Measurements from ENCODE around the gene TCF12.

TCF12 gene

DNA sequence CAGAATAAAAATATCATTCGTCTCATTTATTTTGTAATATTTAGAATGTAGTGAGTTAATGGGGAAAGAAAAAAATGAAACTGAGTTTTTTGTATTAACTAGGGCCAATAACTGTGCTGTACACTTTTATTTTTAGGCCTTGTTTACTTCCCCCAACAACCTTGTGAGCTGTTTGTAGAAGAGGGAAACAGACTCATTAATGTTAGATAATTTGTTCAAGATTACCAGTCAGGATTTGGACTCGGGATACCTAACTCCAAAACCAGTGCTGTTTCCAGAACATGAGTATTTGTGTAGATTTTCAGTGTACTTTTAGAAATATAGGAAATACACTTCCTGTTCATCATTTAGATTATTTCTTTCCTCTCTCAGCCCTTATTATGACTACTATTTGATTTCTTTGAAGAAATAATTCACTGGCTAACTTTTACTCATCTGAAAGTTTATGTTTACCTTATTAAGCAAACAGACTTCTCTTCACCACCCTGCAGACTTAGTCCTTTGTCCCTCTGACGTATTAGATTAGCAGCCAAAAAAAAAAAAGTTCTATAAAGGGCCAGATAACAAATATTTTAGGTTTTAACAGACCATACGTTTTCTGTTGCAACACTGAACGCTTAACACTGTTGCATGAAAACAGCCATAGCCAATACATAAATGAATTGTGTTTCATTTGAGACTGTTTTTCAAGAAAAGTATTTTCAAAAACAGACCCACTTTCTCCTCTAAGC lies 265.3 kb downstream of the TCF12 start:
- DNase-seq = no peak

GRCh38 chr15:57184502-57184901 lies 266.1 kb downstream of the TCF12 start:
- no peak for DNase-seq

GRCh38 chr15:57185507-57186074 lies 267.1 kb downstream of the TCF12 start:
- DNase-seq = no peak

DNA sequence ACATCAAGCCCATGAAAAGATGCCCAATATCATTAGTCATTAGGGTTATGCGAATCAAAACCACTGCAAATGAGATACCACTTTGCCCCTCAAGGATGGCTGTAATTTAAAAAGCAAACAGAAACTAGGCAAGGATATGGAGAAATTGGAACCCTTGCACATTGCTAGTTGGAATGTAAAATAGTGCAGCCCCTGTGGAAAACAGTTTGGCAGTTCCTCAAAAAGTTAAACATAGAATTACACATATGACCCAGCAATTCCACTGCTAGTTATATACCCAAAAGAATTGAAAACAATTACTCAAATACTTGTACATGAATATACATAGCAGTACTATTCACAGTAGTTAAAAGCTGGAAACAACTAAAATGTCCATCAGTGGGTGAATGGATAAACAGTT lies 271.0 kb downstream of the TCF12 start:
- DNase-seq = no peak

GRCh38 chr15:57190208-57190607 lies 271.8 kb downstream of the TCF12 start:
- no peak for DNase-seq

- no peak for DNase-seq
Measured at GRCh38 chr15:57193161-57193560, 274.7 kb downstream of the TCF12 start.

- DNase-seq = no peak
Measured at GRCh38 chr15:57195326-57195725, 276.9 kb downstream of the TCF12 start.

GRCh38 chr15:57196865-57197264 lies 278.4 kb downstream of the TCF12 start:
- no peak for DNase-seq

- no peak for DNase-seq
Measured at GRCh38 chr15:57198131-57198530, 279.7 kb downstream of the TCF12 start.

- DNase-seq = no peak
Measured at GRCh38 chr15:57198654-57199291, 280.3 kb downstream of the TCF12 start.

GRCh38 chr15:57201578-57201977 lies 283.1 kb downstream of the TCF12 start:
- no peak for DNase-seq

GRCh38 chr15:57203906-57204305 lies 285.5 kb downstream of the TCF12 start:
- no peak for DNase-seq

- no peak for DNase-seq
Measured at GRCh38 chr15:57205027-57205855, 286.8 kb downstream of the TCF12 start.

DNA sequence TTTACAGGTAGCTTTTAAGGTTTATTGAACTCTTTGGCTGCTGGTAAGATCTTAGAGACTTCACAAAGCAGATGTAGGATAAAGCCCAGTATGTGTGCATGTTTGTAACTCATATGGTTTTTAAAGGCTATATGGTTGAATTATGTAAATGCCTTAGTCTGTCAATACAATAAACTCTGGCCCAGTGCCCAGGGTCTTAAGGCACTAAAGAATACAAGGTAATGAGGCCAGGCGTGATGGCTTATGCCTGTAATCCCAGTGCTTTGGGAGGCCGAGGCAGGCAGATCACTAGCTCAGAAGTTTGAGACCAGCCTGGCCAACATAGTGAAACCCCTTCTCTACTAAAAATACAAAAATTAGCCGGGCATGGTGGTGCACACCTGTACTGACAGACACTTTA lies 287.6 kb downstream of the TCF12 start:
- no peak for DNase-seq

DNA sequence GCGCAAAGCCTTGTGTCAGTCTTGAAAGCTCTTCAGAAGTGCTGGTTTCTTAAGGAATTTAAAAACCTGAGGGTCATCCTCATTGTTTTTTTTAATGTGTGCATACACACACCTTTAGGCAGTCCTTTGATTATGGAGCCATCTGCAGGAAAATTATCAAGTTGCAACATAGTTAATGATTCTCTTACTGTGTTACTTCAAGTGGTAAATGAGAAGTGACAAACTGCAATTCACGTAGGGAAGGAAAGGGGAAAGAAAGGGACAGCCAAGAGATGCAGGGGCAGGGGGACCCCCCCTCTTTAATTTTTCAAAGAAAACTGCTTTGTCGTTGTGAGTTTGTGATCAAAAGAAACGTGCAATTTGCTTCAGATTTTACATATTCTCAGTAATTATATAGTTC lies 295.4 kb downstream of the TCF12 start:
- DNase-seq = no peak

DNA sequence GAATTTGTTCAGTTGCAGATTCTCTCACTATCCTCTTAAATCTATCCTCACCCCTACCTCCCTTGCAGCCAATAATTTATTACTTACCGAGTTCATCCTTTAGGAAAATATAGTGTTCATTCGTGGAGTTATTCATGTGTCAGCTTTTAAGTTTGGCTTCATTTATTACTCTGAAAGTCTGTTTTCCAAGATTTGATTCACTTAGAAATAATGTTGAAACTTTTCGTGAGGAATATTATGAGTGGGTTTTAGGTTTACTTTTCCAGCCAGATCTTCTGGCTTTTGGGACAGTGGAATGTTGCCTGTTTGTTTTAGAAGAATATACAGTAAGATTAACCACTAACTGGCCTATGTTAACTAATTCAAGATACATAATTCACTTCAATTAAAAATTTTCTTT lies 296.9 kb downstream of the TCF12 start:
- no peak for DNase-seq

DNA sequence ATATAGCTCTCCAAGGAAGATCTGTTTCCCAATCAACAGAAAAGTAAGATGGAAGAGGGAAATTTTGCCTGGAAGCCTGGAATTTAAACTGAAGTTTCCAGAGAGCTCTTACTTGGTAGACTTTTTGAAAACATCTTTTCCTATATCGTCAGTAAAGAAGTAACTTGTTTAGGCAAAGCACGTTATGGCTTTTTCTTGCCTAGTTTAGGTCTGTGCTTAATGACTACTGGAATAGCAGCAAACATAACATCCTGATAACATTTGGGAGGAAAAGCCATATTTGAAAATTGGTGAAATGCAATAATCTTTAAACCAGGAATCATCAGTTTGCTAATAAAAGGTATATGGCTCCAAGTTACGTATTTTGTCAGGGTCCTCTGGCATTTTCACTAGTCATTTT lies 297.4 kb downstream of the TCF12 start:
- no peak for DNase-seq

DNA sequence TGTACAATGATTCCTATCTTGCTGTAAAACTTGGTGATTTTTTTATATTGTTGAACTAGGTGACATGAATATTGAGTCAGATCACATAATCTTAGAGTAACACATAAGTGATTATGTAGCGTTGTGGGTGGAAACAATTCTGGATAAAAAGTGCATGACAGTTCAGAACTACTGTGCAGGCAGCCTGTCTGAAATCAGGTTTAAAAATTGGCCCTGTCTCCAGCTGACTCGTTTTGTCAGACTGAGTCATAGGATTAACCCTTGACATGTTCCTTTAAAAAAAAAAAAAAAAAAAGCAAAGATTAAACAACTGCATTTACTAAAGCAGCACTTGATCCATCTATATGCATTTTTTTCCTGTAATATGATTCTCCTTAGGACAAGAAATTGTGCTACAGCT lies 297.8 kb downstream of the TCF12 start:
- no peak for DNase-seq

GRCh38 chr15:57217778-57218598 lies 299.5 kb downstream of the TCF12 start:
- peak; percentile 27 for DNase-seq

GRCh38 chr15:57218826-57219576 lies 300.6 kb downstream of the TCF12 start:
- DNase-seq = peak; percentile 58

DNA sequence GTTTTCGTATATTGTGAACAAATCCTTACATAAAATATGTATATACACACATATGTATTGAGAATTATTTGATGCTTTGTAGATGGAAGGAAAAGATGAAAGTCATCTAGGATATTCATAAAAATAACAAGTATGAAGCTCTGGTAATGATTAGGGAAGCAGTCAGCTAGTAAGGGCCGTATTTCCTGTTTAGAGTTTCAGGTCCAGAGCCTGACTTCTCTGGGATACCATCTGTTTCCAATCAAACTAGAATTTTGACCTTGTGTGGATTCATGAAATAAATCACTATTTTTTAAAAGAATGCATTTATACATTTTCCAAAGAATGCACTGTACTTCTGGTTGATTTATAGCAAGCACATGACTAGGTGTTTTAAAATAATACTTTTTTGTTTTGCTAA lies 301.8 kb downstream of the TCF12 start:
- no peak for DNase-seq

DNA sequence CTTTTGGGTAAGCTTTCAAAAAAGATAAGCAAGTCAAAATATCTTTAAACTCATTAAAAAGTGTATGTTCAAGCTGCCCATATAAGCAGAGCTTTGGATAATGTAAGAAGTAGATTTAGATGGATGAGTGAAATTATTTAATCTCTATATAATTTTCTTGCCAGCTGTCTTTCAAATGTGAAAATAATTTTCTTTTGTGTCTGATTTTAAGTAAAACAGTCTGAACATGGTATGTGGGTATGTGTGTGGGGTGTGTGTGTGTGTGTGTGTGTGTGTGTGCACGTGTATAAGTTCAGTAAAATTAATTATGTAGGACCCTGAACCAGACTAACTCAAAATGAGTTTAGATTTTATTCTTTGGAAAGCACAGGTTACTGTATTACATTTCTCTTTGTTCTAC lies 302.7 kb downstream of the TCF12 start:
- no peak for DNase-seq

All from right hindlimb (tissue), 1 donor.